Thymus (tissue), 2 donors: ENCODE measurements around the gene CXXC5. TPM values are rescaled to one million over a fixed set of nuclear protein-coding genes. Genes with fewer than 3 reads are reported as not detected.

Experiments used
- polyA plus RNA-seq: library from polyadenylated mRNA; stranded (reverse); fragments of 200-250 nt; gene quantifications from one replicate; pipeline ENCODE4 v1.2.3, GENCODE V29; 2013
- total RNA-seq: library from RNA; stranded (reverse); fragments of 120-200 nt; gene quantifications from one replicate; pipeline ENCODE4 v1.2.4, GENCODE V29; 2013
- donor health status: healthy.

Gene CXXC5
- total and polyA plus RNA-seq, 2 donors, result 47.9 to 73.2 TPM

Other genes with a start within 250 kb of the CXXC5 start
- 5.8 TPM for gene SPATA24, start 244.3 kb upstream of the CXXC5 start, total RNA-seq
- 6.6 TPM for gene SPATA24, start 244.3 kb upstream of the CXXC5 start, polyA plus RNA-seq
- 4.3 TPM for gene DNAJC18, start 208.8 kb upstream of the CXXC5 start, total RNA-seq
- 4.3 TPM for gene DNAJC18, start 208.8 kb upstream of the CXXC5 start, polyA plus RNA-seq
- 8.7 TPM for gene ECSCR, start 185.6 kb upstream of the CXXC5 start, total RNA-seq
- gene ECSCR, start 185.6 kb upstream of the CXXC5 start, polyA plus RNA-seq, result 12.2 TPM
- gene SMIM33, start 177.3 kb upstream of the CXXC5 start, total RNA-seq, result 0.28 TPM
- gene SMIM33, start 177.3 kb upstream of the CXXC5 start, polyA plus RNA-seq, result 0.05 TPM
- gene STING1, start 165.6 kb upstream of the CXXC5 start, total RNA-seq, result 21.3 TPM
- 58.3 TPM for gene STING1, start 165.6 kb upstream of the CXXC5 start, polyA plus RNA-seq
- 147 TPM for gene UBE2D2, start 87.0 kb upstream of the CXXC5 start, total RNA-seq
- gene UBE2D2, start 87.0 kb upstream of the CXXC5 start, polyA plus RNA-seq, result 150 TPM
- 0.90 TPM for gene PSD2, start 147.5 kb downstream of the CXXC5 start, total RNA-seq
- 0.82 TPM for gene PSD2, start 147.5 kb downstream of the CXXC5 start, polyA plus RNA-seq